GM13976 (cell line): ENCODE results near the gene NLGN1.
A peak's percentile ranks its signal among the peaks of the same experiment; 100 is the strongest.

ENCODE experiments used
- DNase-seq: peaks from one replicate; pipeline ENCODE4 v3.0.0; 2012; ENCODE audit warnings: low spot score
- CTCF ChIP-seq: IDR thresholded peaks from 2 replicates; pipeline ENCODE4 v1.5.1; 2012; ENCODE audit warnings: borderline replicate concordance, mild to moderate bottlenecking; ENCODE audit not compliant: insufficient read depth; ENCODE audit errors: extremely low read depth, missing control alignments, control extremely low read depth
- in situ Hi-C: fragments of 300-500 bp; cut with MboI; formaldehyde crosslinking; loops from one replicate; pipeline ENCODE4 v1.12.0; 2022; ENCODE audit warnings: low sequenced_read_pairs, mixed read lengths, inconsistent platforms; ENCODE audit not compliant: unreplicated experiment

Gene NLGN1

GRCh38 chr3:173976281-173976680, 578.7 kb downstream of the NLGN1 start:
- DNase-seq, result no peak
- in situ Hi-C loops, result no loop called here
- TF ChIP-seq CTCF, result no peak

DNA sequence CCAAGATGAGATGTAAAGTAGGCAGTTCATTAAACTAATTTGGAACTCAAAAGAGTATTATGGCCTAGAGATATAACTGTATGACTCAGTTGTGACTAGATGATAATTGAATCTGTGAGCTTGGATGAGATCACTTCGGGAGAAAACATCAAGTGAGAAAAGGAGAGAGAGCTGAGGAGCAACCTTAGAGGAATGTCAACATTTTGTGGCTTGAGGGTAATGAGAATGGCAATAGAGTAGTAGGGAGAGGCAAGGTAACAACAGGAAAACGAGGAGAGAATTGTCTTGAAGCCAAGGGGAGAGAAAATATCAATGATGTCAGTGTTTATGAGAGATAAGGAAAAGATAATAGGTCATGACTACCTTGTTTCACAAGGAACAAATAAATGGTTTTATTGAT, 580.2 kb downstream of the NLGN1 start:
- TF ChIP-seq CTCF, result no peak
- in situ Hi-C loops, result no loop called here
- DNase-seq, result no peak

- in situ Hi-C loops, result no loop called here
- TF ChIP-seq CTCF, result no peak
- no peak for DNase-seq
Observed at GRCh38 chr3:173983343-173983742, 585.8 kb downstream of the NLGN1 start.

GRCh38 chr3:173986861-173987410, 589.4 kb downstream of the NLGN1 start:
- no peak for DNase-seq
- TF ChIP-seq CTCF, result no peak
- in situ Hi-C loops, result no loop called here

GRCh38 chr3:173988909-173989308, 591.4 kb downstream of the NLGN1 start:
- DNase-seq, result no peak
- in situ Hi-C loops, result no loop called here
- TF ChIP-seq CTCF, result no peak

DNA sequence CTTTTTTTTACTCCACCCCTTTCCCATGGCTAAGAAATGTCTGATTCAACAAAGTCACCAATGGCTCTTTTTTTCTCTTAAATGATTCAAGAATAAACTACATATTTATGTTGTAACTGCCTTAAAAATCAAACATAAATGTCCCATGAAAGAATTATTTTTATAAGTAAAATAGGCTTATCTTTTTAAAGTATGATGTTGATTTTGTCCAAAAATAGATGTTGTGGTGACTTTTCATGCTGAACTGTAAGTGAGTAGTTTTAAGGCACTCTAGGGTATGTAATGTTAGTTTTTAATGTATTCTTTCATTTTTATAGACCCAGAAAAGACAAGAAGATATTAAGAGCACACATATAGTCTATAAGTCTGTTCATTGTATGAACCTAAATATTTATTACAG, 594.9 kb downstream of the NLGN1 start:
- in situ Hi-C loops, result no loop called here
- DNase-seq, result no peak
- TF ChIP-seq CTCF, result no peak

GRCh38 chr3:173993299-173993698, 595.8 kb downstream of the NLGN1 start:
- in situ Hi-C loops, result no loop called here
- DNase-seq, result peak; percentile 1
- TF ChIP-seq CTCF, result no peak
